MM.1S (cell line): ENCODE data around the gene ROS1.
"Not testable (repeated sequence)": the region's sequence is repeated elsewhere in the genome, so short reads cannot be mapped to it uniquely, and the experiment has no call there.

Experiments used
- DNase-seq: peaks from one replicate; pipeline ENCODE4 v3.0.0-alpha.2; 2015
- H2AFZ ChIP-seq: fragments of 300-600 bp; sonication (generic); 2 replicates; pipeline ENCODE4 v1.6.0; 2016; ENCODE audit warnings: antibody characterized with exemption, low read length
- H3F3A ChIP-seq: fragments of 300-600 bp; sonication (generic); 2 replicates; pipeline ENCODE4 v1.6.1; 2016; ENCODE audit warnings: mild to moderate bottlenecking, antibody characterized with exemption, low read length, moderate library complexity, mixed read lengths; ENCODE audit not compliant: insufficient read depth
- H3K27ac ChIP-seq: fragments of 300-600 bp; sonication (generic); 2 replicates; pipeline ENCODE4 v1.5.1; 2016; ENCODE audit warnings: mild to moderate bottlenecking, low read length
- H3K27me3 ChIP-seq: fragments of 300-600 bp; sonication (generic); replicated peaks from 2 replicates; pipeline ENCODE4 v1.6.0; 2016; ENCODE audit warnings: low read length; ENCODE audit not compliant: insufficient read depth
- H3K36me3 ChIP-seq: fragments of 300-600 bp; sonication (generic); replicated peaks from 2 replicates; pipeline ENCODE4 v1.6.1; 2016; ENCODE audit warnings: mild to moderate bottlenecking, low read length, mixed read lengths; ENCODE audit not compliant: insufficient read depth
- H3K4me1 ChIP-seq: fragments of 300-600 bp; sonication (generic); 2 replicates; pipeline ENCODE4 v1.6.1; 2016; ENCODE audit warnings: low read length, mixed read lengths
- H3K4me2 ChIP-seq: fragments of 300-600 bp; sonication (generic); 2 replicates; pipeline ENCODE4 v1.6.0; 2016; ENCODE audit warnings: low read depth, low read length
- H3K4me3 ChIP-seq: fragments of 300-600 bp; sonication (generic); 2 replicates; pipeline ENCODE4 v1.5.1; 2016; ENCODE audit warnings: low read length, mixed read lengths
- H3K79me2 ChIP-seq: fragments of 300-600 bp; sonication (generic); 2 replicates; pipeline ENCODE4 v1.6.1; 2016; ENCODE audit warnings: mixed run types, low read length, mixed read lengths
- H3K9ac ChIP-seq: fragments of 300-600 bp; sonication (generic); 2 replicates; pipeline ENCODE4 v1.6.1; 2016; ENCODE audit warnings: low read length, mixed read lengths
- H3K9me2 ChIP-seq: fragments of 300-600 bp; sonication (generic); replicated peaks from 2 replicates; pipeline ENCODE4 v1.6.1; 2016; ENCODE audit warnings: mild to moderate bottlenecking, low read length, mixed read lengths; ENCODE audit not compliant: insufficient read depth
- H3K9me3 ChIP-seq: fragments of 300-600 bp; sonication (generic); replicated peaks from 2 replicates; pipeline ENCODE4 v1.6.1; 2016; ENCODE audit warnings: mild to moderate bottlenecking, low read length, mixed read lengths; ENCODE audit not compliant: insufficient read depth
- H4K20me1 ChIP-seq: fragments of 300-600 bp; sonication (generic); 2 replicates; pipeline ENCODE4 v1.6.1; 2016; ENCODE audit warnings: mild to moderate bottlenecking, low read length, moderate library complexity, mixed read lengths; ENCODE audit not compliant: insufficient read depth
- EZH2 ChIP-seq: fragments of 300-600 bp; sonication (generic); optimal IDR thresholded peaks from 2 replicates; pipeline ENCODE3; 2017; ENCODE audit warnings: low read depth, mild to moderate bottlenecking, antibody characterized with exemption, low read length, mixed read lengths
- EZH2phosphoT487 ChIP-seq: fragments of 300-600 bp; sonication (generic); IDR thresholded peaks from 2 replicates; pipeline ENCODE4 v1.6.1; 2018; ENCODE audit warnings: antibody characterized with exemption, low read length
- TF ChIP-seq, protein P1 (sequence below): fragments of 300-600 bp; sonication (generic); IDR thresholded peaks from 2 replicates; pipeline ENCODE4 v1.5.1; 2016; ENCODE audit warnings: antibody characterized with exemption, low read length, mixed read lengths

The ROS1 gene

DNA sequence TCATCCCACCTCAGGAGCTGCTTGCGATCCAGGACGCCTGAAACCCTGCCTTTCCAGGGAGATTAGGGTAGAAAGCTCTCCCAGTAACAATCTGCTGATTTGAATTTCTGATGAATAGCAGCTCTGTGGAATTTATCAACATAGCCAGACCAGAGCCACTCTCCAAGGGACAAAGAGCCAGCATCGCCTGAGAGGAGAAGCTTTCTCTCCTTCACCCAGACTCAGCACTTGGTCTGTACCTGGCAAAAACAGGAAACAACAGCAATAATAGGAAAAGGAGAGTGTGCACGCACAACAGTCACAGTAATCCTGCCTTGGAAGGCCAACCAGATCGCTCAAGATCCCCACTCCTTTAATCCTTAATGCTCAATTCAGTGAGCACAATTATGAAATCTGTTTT, 22.3 kb upstream of the ROS1 start:
- Histone ChIP-seq H3K4me2 (no peak overlapping the region), H3K27me3 (no peaks in the 10 kb centered on the region), H4K20me1 (no peaks in the 10 kb centered on the region), H3K27ac (no peak overlapping the region), H3K9me2 (no peaks in the 10 kb centered on the region), H3K9ac (no peak overlapping the region), H3K36me3 (no peaks in the 10 kb centered on the region), H3F3A (no peaks in the 10 kb centered on the region), H2AFZ (no peak overlapping the region), H3K4me3 (no peak overlapping the region), H3K4me1 (no peaks in the 10 kb centered on the region; the same call in 1 of the 2 replicates), H3K9me3 (no peaks in the 10 kb centered on the region), H3K79me2 (no peaks in the 10 kb centered on the region)
- TF ChIP-seq EZH2 (no peak), EZH2phosphoT487 (no peak)
- TF ChIP-seq, protein P1, sequence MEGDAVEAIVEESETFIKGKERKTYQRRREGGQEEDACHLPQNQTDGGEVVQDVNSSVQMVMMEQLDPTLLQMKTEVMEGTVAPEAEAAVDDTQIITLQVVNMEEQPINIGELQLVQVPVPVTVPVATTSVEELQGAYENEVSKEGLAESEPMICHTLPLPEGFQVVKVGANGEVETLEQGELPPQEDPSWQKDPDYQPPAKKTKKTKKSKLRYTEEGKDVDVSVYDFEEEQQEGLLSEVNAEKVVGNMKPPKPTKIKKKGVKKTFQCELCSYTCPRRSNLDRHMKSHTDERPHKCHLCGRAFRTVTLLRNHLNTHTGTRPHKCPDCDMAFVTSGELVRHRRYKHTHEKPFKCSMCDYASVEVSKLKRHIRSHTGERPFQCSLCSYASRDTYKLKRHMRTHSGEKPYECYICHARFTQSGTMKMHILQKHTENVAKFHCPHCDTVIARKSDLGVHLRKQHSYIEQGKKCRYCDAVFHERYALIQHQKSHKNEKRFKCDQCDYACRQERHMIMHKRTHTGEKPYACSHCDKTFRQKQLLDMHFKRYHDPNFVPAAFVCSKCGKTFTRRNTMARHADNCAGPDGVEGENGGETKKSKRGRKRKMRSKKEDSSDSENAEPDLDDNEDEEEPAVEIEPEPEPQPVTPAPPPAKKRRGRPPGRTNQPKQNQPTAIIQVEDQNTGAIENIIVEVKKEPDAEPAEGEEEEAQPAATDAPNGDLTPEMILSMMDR = no peak
- DNase-seq = no peak

DNA sequence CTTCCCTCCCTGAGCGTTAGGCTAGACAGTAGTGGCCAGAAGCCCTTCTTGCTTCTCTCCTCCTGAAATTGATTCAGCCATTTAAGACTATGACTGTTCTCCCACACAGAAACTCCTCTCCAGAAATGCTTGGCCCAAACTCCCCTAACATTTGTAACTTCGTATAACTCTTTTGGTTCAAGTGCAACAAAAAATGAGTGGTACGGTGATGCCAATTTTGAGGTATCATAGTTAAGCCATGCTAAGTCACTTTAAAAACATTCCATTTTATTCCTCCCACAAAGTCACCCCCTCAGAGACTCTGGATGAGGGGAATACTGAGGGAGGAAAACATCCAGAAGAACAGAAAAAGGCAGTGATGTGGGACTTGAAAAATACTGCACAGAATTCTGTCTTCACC, 21.1 kb upstream of the ROS1 start:
- Histone ChIP-seq H3K36me3 (no peaks in the 10 kb centered on the region), H3F3A (no peaks in the 10 kb centered on the region), H3K4me3 (no peak overlapping the region), H2AFZ (no peak overlapping the region), H4K20me1 (no peaks in the 10 kb centered on the region), H3K79me2 (no peaks in the 10 kb centered on the region), H3K27ac (no peak overlapping the region), H3K9me2 (no peaks in the 10 kb centered on the region), H3K4me1 (no peaks in the 10 kb centered on the region), H3K27me3 (no peaks in the 10 kb centered on the region), H3K4me2 (no peak overlapping the region), H3K9me3 (no peaks in the 10 kb centered on the region), H3K9ac (no peak overlapping the region)
- no peak for DNase-seq
- no peak for TF ChIP-seq EZH2phosphoT487

DNA sequence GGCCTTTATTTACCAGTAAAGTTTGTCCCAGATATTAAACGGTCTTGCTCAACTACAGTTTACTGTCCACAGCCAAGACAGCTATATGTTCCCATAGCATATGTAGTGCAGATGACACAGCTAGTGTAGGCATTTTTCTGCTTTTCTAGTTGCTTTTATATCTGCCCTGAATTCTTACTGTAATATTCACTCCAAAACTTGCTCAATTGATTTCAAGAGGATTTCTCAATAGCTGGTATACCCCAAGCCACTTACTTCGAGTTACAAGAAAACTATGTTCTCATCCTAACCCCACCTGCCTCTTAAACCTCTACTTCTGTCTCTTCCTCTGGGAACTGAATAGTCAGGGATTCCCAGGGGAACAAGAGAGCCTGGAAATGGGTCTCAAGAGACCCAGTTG, 18.9 kb upstream of the ROS1 start:
- H3F3A ChIP-seq = no peaks in the 10 kb centered on the region
- no peak overlapping the region for H2AFZ ChIP-seq
- no peaks in the 10 kb centered on the region for H4K20me1 ChIP-seq
- H3K27me3 ChIP-seq = no peaks in the 10 kb centered on the region
- H3K4me2 ChIP-seq = no peak overlapping the region
- no peak overlapping the region for H3K27ac ChIP-seq
- H3K9me2 ChIP-seq = no peaks in the 10 kb centered on the region
- no peak for DNase-seq
- no peaks in the 10 kb centered on the region for H3K79me2 ChIP-seq
- H3K9me3 ChIP-seq = no peaks in the 10 kb centered on the region
- H3K4me3 ChIP-seq = no peak overlapping the region
- TF ChIP-seq, protein P1 = no peak
- no peak for TF ChIP-seq EZH2phosphoT487
- no peak for TF ChIP-seq EZH2
- H3K36me3 ChIP-seq = no peaks in the 10 kb centered on the region
- H3K4me1 ChIP-seq = no peaks in the 10 kb centered on the region
- H3K9ac ChIP-seq = no peak overlapping the region

DNA sequence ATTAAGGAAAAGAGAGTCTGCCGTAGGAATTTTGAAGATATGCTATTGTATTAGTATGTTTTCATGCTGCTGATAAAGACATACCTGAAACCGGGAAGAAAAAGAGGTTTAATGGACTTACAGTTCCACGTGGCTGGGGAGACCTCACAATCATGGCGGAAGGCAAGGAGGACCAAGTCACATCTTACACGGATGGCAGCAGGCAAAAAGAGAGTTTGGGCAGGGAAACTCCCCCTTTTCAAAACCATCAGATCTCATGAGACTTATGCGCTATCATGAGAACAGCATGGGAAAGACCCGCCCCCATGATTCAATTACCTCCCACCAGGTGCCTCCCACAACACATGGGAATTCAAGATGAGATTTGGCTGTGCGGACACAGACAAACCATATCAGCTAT, 16.6 kb upstream of the ROS1 start:
- not testable (repeated sequence) for H3K9me2 ChIP-seq, DNase-seq, H2AFZ ChIP-seq

More for the DNA sequence above, 16.6 kb upstream of the ROS1 start:
- not testable (repeated sequence) for H3K27ac ChIP-seq, H3K4me3 ChIP-seq, H3F3A ChIP-seq, H3K79me2 ChIP-seq, H4K20me1 ChIP-seq, H3K9ac ChIP-seq, H3K4me2 ChIP-seq, H3K27me3 ChIP-seq, H3K9me3 ChIP-seq, H3K4me1 ChIP-seq, H3K36me3 ChIP-seq
